Epithelial cell of prostate (primary cell): ENCODE data around the gene CFAP206.

ENCODE experiments used
- DNase-seq: peaks from one replicate; pipeline ENCODE4 v3.0.0-alpha.2; 2011; ENCODE audit warnings: low read depth, low spot score
- H3K27ac ChIP-seq: fragments of 450-650 bp; 2 replicates; pipeline ENCODE4 v1.5.1; 2017; ENCODE audit warnings: mild to moderate bottlenecking

The CFAP206 gene

GRCh38 chr6:87504441-87504840, 96.7 kb downstream of the CFAP206 start:
- H3K27ac ChIP-seq = no peak overlapping the region
- no peak for DNase-seq
